CD4-positive, CD25-positive, alpha-beta regulatory T cell (primary cell): Measurements from ENCODE around the gene AKIP1. TPM values are rescaled to one million over a fixed set of nuclear protein-coding genes. Genes with fewer than 3 reads are reported as not detected.

Experiments
- ATAC-seq, 2 donors: fragments of 150-1000 bp; cut with Tn5 transposase; one replicate each; pipeline ENCODE4 v1.10.0; 2021; ENCODE audit warnings: low read depth in 2 of 2, moderate number of reproducible peaks in 2 of 2, moderate library complexity in 1 of 2
- DNase-seq, 3 donors: peaks; one replicate each; pipeline versions ENCODE4 v3.0.0 to v3.0.0-alpha.2; 2012 to 2022; ENCODE audit warnings: mixed read lengths in 1 of 3
- H3K27ac ChIP-seq: one replicate; pipeline ENCODE4 v1.7.0; 2013; ENCODE audit warnings: mild to moderate bottlenecking, low read length; ENCODE audit not compliant: insufficient read depth, poor library complexity, severe bottlenecking
- H3K27me3 ChIP-seq: one replicate; pipeline ENCODE4 v1.7.0; 2013; ENCODE audit warnings: low read length; ENCODE audit not compliant: control insufficient read depth, insufficient read depth
- H3K36me3 ChIP-seq: one replicate; pipeline ENCODE4 v1.7.0; 2013; ENCODE audit warnings: mild to moderate bottlenecking, low read length, moderate library complexity; ENCODE audit not compliant: control insufficient read depth, insufficient read depth
- H3K4me1 ChIP-seq: 2 replicates; pipeline ENCODE4 v1.7.0; 2013; ENCODE audit warnings: mild to moderate bottlenecking, low read length; ENCODE audit not compliant: insufficient read depth, control insufficient read depth, poor library complexity, severe bottlenecking
- H3K4me3 ChIP-seq: one replicate; pipeline ENCODE4 v1.7.0; 2013; ENCODE audit warnings: low read depth, mild to moderate bottlenecking, low read length, moderate library complexity
- H3K9me3 ChIP-seq, 2 experiments: 1 replicate in 1 of 2; 2 replicates in 1 of 2; pipeline ENCODE4 v1.7.0; 2013; ENCODE audit warnings: low read length in 2 of 2, mild to moderate bottlenecking in 1 of 2, moderate library complexity in 1 of 2; ENCODE audit not compliant: control insufficient read depth in 2 of 2
- H3K27ac Mint-ChIP-seq, 3 donors: one replicate each; pipeline ENCODE4 v1.8.0; 2020 to 2022; ENCODE audit warnings: mild to moderate bottlenecking in 3 of 3, mixed read lengths in 3 of 3, moderate library complexity in 2 of 3
- H3K27me3 Mint-ChIP-seq: one replicate; pipeline ENCODE4 v1.8.0; 2022; ENCODE audit warnings: mild to moderate bottlenecking, mixed read lengths
- H3K36me3 Mint-ChIP-seq: one replicate; pipeline ENCODE4 v1.8.0; 2020; ENCODE audit warnings: mixed read lengths
- H3K4me1 Mint-ChIP-seq, 4 donors: one replicate each; pipeline ENCODE4 v1.8.0; 2020 to 2022; ENCODE audit warnings: mixed read lengths in 4 of 4, mild to moderate bottlenecking in 1 of 4
- H3K4me3 Mint-ChIP-seq, 4 donors: one replicate each; pipeline ENCODE4 v1.8.0; 2020 to 2022; ENCODE audit warnings: mild to moderate bottlenecking in 4 of 4, mixed read lengths in 4 of 4, moderate library complexity in 3 of 4
- H3K9me3 Mint-ChIP-seq, 7 donors: one replicate each; pipeline ENCODE4 v1.8.0; 2020 to 2022; ENCODE audit warnings: mixed read lengths in 7 of 7, mild to moderate bottlenecking in 3 of 7, moderate library complexity in 2 of 7
- polyA plus RNA-seq, 4 donors: library from polyadenylated mRNA; unstranded; fragments of 300-500 nt; fragmentation: Illumina TruSeq; gene quantifications; one replicate each; pipeline ENCODE4 v1.2.3, GENCODE V29; 2021
- total RNA-seq: library from RNA; stranded (reverse); gene quantifications from one replicate; pipeline ENCODE4 v1.2.3, GENCODE V29; 2022

The AKIP1 gene
- total and polyA plus RNA-seq, 5 donors from 2014 or later, result 15.9 to 43.7 (median 32.9) TPM

DNA sequence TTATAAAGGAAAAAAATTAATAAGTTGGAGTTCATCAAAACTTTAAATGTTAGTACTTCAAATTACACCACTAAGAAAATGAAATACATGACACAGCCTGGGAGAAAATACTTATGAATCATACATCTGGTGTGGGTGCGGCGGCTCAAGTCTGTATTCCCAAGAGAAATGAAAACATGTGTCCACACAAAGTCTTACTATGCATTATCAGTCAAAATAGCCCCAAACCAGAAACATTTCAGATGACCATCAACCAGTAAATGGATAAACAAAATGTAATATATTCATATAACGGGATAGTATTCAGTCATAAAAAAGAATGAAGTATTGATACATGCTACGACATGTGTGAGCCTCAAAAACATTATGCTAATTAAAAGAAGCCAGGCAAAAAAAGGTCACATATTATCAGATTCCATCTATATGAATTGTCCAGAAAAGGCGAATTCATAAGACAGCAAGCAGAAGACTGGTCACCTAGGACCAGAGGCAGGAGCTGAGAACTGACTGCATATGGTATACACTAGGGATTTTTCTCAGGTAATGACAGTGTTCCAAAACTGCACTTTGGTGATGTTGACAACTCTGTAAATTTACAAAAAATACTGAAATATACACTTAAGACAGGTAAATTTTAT lies 5.3 kb upstream of the AKIP1 start:
- Mint-ChIP-seq H3K9me3 (peaks cover 0 to 12% (median 3%) of the 10 kb centered on the region in 7 donors), H3K4me3 (peak overlapping the region in 1 of 4 donors; percentile 73), H3K4me1 (peaks cover 4 to 29% (median 14%) of the 10 kb centered on the region in 4 donors), H3K27me3 (peaks cover 5% of the 10 kb centered on the region), H3K36me3 (peaks cover 4% of the 10 kb centered on the region), H3K27ac (no peak overlapping the region)
- Histone ChIP-seq H3K36me3 (no peaks in the 10 kb centered on the region), H3K9me3 (no peaks in the 10 kb centered on the region), H3K27me3 (peaks cover 2% of the 10 kb centered on the region), H3K4me1 (peaks cover 8% of the 10 kb centered on the region), H3K4me3 (no peak overlapping the region), H3K27ac (no peak overlapping the region)
- DNase-seq (no peak), ATAC-seq (no peak)

GRCh38 chr11:8907116-8907515 lies 3.9 kb upstream of the AKIP1 start:
- H3K36me3 Mint-ChIP-seq, result no peaks in the 10 kb centered on the region
- peak overlapping the region; percentile 70 for H3K4me3 ChIP-seq
- peaks cover 5% of the 10 kb centered on the region for H3K27me3 Mint-ChIP-seq
- no peaks in the 10 kb centered on the region for H3K9me3 ChIP-seq
- peaks cover 0 to 5% (median 0%) of the 10 kb centered on the region in 7 donors for H3K9me3 Mint-ChIP-seq
- no peak overlapping the region for H3K27ac ChIP-seq
- DNase-seq (no peak), ATAC-seq (no peak)
- H3K4me3 Mint-ChIP-seq, result peak overlapping the region in 2 of 4 donors; percentile 1 to 7
- H3K4me1 ChIP-seq, result peaks cover 15% of the 10 kb centered on the region
- no peak overlapping the region for H3K27ac Mint-ChIP-seq
- H3K4me1 Mint-ChIP-seq, result peaks cover 4 to 31% (median 17%) of the 10 kb centered on the region in 4 donors
- no peaks in the 10 kb centered on the region for H3K27me3 ChIP-seq
- no peaks in the 10 kb centered on the region for H3K36me3 ChIP-seq

- ATAC-seq (no peak), DNase-seq (no peak)
- no peaks in the 10 kb centered on the region for H3K27me3 ChIP-seq
- Mint-ChIP-seq H3K4me3 (peak overlapping the region in 3 of 4 donors; percentile 7 to 89 (median 52)), H3K36me3 (no peaks in the 10 kb centered on the region), H3K27me3 (no peaks in the 10 kb centered on the region), H3K27ac (peak overlapping the region in 1 of 3 donors; percentile 5), H3K9me3 (no peaks in the 10 kb centered on the region), H3K4me1 (peaks cover 4 to 38% (median 19%) of the 10 kb centered on the region in 4 donors)
- no peaks in the 10 kb centered on the region for H3K9me3 ChIP-seq
- no peak overlapping the region for H3K27ac ChIP-seq
- peaks cover 17% of the 10 kb centered on the region for H3K4me1 ChIP-seq
- H3K36me3 ChIP-seq, result no peaks in the 10 kb centered on the region
- H3K4me3 ChIP-seq, result peak overlapping the region; percentile 70
These were observed 2.9 kb upstream of the AKIP1 start for GRCh38 chr11:8908099-8908498.

GRCh38 chr11:8910649-8911026 lies 351 bp upstream of the AKIP1 start:
- Histone ChIP-seq H3K4me3 (peak overlapping the region; percentile 74), H3K36me3 (no peaks in the 10 kb centered on the region), H3K27me3 (no peaks in the 10 kb centered on the region), H3K4me1 (peaks cover 31% of the 10 kb centered on the region), H3K27ac (peak overlapping the region; percentile 73), H3K9me3 (no peaks in the 10 kb centered on the region)
- H3K9me3 Mint-ChIP-seq, result no peaks in the 10 kb centered on the region
- H3K36me3 Mint-ChIP-seq, result no peaks in the 10 kb centered on the region
- H3K4me1 Mint-ChIP-seq, result peaks cover 14 to 54% (median 33%) of the 10 kb centered on the region in 4 donors
- no peaks in the 10 kb centered on the region for H3K27me3 Mint-ChIP-seq
- DNase-seq, result peak in 2 of 3 donors; percentile 32 to 37
- peak overlapping the region in 1 of 3 donors; percentile 79 for H3K27ac Mint-ChIP-seq
- H3K4me3 Mint-ChIP-seq, result peak overlapping the region; percentile 89 to 92 (median 90)
- ATAC-seq, result peak in 1 of 2 donors; percentile 8

DNA sequence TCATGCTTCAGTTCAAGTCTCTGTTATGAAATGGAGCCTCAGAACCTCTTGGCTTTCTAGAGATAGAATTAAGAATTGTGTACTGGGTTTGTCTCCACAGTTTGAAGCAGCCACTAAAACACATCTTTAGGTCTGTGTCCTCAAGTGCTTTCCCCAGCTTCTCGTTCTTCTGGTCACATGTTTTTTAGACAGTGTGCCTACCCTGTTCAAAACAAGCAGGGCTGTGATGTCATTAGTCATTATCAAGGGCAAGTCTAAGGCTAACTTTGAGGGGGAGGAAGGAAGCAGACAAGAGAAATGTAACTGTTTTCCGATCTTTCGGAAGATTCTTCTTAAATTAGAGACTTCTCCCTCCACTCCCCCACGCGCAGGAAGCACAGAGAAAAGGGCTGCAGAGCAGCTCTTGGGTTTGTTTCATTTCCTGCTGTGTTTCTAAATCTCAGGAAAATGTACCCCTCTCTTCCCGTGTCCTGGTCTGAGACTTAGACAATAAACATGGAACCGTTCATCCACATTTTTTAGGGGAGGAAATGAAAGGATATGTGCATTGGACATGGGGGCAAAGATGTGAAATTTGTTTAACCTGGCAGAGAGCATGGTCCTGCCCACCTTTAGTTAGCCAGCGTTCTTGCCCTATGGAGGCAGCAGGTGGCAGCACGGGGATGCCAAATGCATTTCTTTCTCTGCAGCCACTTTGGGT lies 3.1 kb downstream of the AKIP1 start:
- peak overlapping the region; percentile 79 for H3K27ac ChIP-seq
- Mint-ChIP-seq H3K36me3 (peaks cover 2% of the 10 kb centered on the region), H3K4me3 (peak overlapping the region; percentile 82 to 91 (median 88)), H3K9me3 (no peaks in the 10 kb centered on the region), H3K4me1 (peaks cover 14 to 43% (median 23%) of the 10 kb centered on the region in 4 donors), H3K27ac (peak overlapping the region; percentile 92 to 96 (median 94)), H3K27me3 (no peaks in the 10 kb centered on the region)
- peaks cover 25% of the 10 kb centered on the region for H3K36me3 ChIP-seq
- no peaks in the 10 kb centered on the region for H3K9me3 ChIP-seq
- peak overlapping the region; percentile 80 for H3K4me3 ChIP-seq
- ATAC-seq (peak; percentile 75 to 76), DNase-seq (peak; percentile 29 to 81 (median 64))
- H3K4me1 ChIP-seq, result peaks cover 28% of the 10 kb centered on the region
- no peaks in the 10 kb centered on the region for H3K27me3 ChIP-seq

- H3K27me3 ChIP-seq, result no peaks in the 10 kb centered on the region
- H3K9me3 ChIP-seq, result no peaks in the 10 kb centered on the region
- DNase-seq (no peak), ATAC-seq (no peak)
- no peaks in the 10 kb centered on the region for H3K9me3 Mint-ChIP-seq
- H3K27ac Mint-ChIP-seq, result peak overlapping the region; percentile 92 to 96 (median 94)
- peak overlapping the region; percentile 79 for H3K27ac ChIP-seq
- peaks cover 29% of the 10 kb centered on the region for H3K36me3 ChIP-seq
- peak overlapping the region; percentile 82 to 91 (median 88) for H3K4me3 Mint-ChIP-seq
- peak overlapping the region; percentile 80 for H3K4me3 ChIP-seq
- H3K4me1 ChIP-seq, result peaks cover 28% of the 10 kb centered on the region
- peaks cover 14 to 39% (median 22%) of the 10 kb centered on the region in 4 donors for H3K4me1 Mint-ChIP-seq
- H3K36me3 Mint-ChIP-seq, result peaks cover 2% of the 10 kb centered on the region
- H3K27me3 Mint-ChIP-seq, result no peaks in the 10 kb centered on the region
These were observed 3.7 kb downstream of the AKIP1 start for GRCh38 chr11:8914661-8915018.

- Mint-ChIP-seq H3K36me3 (peaks cover 11% of the 10 kb centered on the region), H3K4me3 (peak overlapping the region in 1 of 4 donors; percentile 22), H3K9me3 (no peaks in the 10 kb centered on the region), H3K27me3 (no peaks in the 10 kb centered on the region), H3K4me1 (peaks cover 14 to 25% (median 18%) of the 10 kb centered on the region in 4 donors), H3K27ac (no peak overlapping the region)
- Histone ChIP-seq H3K36me3 (peaks cover 47% of the 10 kb centered on the region), H3K27me3 (no peaks in the 10 kb centered on the region), H3K27ac (no peak overlapping the region), H3K4me1 (peaks cover 15% of the 10 kb centered on the region), H3K4me3 (no peak overlapping the region), H3K9me3 (no peaks in the 10 kb centered on the region)
- DNase-seq (peak in 1 of 3 donors; percentile 43), ATAC-seq (no peak)
These were observed 6.3 kb downstream of the AKIP1 start for GRCh38 chr11:8917157-8917825.
